22Rv1 (cell line): ENCODE data around the gene CDKN2B.

Source experiments
- ZFX ChIP-seq: fragments of 450-650 bp; IDR thresholded peaks from 2 replicates; pipeline ENCODE4 v1.6.1; 2017; ENCODE audit warnings: antibody characterized with exemption, borderline replicate concordance
- TF ChIP-seq, protein P1 (sequence below): fragments of 450-650 bp; IDR thresholded peaks from 2 replicates; pipeline ENCODE4 v1.5.1; 2017; ENCODE audit warnings: mild to moderate bottlenecking

DNA sequence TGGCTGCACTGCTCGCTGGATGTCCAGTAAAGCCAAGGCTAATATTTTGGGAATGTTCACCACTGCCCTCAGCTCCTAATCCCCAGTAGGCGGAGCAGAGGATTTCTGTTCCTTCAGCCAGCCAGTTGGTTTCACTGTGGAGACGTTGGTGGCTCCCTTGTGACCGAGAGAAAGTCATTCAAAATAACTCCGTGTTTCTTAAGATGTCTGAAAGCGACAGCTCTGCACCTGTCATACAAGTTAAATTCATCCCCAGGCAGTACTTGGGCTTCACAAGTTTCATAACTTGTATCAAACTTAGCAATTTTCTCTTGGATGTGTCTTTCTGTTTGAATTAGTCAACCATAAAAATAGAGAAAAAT is 382 bp upstream of the CDKN2B start:
- TF ChIP-seq, protein P1, sequence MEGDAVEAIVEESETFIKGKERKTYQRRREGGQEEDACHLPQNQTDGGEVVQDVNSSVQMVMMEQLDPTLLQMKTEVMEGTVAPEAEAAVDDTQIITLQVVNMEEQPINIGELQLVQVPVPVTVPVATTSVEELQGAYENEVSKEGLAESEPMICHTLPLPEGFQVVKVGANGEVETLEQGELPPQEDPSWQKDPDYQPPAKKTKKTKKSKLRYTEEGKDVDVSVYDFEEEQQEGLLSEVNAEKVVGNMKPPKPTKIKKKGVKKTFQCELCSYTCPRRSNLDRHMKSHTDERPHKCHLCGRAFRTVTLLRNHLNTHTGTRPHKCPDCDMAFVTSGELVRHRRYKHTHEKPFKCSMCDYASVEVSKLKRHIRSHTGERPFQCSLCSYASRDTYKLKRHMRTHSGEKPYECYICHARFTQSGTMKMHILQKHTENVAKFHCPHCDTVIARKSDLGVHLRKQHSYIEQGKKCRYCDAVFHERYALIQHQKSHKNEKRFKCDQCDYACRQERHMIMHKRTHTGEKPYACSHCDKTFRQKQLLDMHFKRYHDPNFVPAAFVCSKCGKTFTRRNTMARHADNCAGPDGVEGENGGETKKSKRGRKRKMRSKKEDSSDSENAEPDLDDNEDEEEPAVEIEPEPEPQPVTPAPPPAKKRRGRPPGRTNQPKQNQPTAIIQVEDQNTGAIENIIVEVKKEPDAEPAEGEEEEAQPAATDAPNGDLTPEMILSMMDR = no peak
- no peak for TF ChIP-seq ZFX
